Glomerular visceral epithelial cell (primary cell): Measurements from ENCODE around the gene ADAM12.
A peak's percentile ranks its signal among the peaks of the same experiment; 100 is the strongest.

Experiments used
- DNase-seq: peaks from one replicate; pipeline ENCODE4 v3.0.0-alpha.2; 2016; ENCODE audit errors: extremely low spot score

ADAM12 gene

DNA sequence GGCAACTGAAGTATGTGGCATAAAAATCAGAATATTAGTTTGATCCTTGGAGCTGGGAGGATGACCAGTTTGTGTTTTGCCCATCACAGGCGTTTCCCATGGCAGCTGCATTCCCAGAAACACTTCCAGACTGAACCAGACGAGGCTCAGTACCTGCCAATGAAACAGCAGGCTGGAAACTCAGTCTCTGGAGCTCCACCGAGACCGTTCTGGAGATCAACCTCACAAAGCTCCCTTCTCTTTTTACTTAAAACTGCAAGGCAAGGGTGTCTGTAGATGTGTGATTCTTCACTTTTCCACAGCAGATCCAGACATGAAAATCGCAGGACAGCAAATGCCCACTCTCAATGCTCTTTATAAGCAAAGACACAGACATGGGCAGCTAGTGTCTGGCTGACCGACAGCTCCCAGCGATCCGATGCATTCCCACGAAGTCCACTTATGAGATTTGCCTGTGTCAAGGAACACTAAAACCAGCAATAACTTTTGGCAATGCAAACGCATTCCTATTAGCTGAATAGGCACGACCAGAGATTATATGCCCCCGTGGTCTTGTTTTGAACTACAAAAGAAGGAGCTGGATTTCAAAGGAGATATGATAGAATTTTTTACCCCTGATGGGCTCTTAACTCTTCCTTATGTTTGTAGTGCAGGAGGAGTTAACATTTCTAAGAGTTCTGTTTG is 72.6 kb downstream of the ADAM12 start:
- DNase-seq = peak; percentile 29

DNA sequence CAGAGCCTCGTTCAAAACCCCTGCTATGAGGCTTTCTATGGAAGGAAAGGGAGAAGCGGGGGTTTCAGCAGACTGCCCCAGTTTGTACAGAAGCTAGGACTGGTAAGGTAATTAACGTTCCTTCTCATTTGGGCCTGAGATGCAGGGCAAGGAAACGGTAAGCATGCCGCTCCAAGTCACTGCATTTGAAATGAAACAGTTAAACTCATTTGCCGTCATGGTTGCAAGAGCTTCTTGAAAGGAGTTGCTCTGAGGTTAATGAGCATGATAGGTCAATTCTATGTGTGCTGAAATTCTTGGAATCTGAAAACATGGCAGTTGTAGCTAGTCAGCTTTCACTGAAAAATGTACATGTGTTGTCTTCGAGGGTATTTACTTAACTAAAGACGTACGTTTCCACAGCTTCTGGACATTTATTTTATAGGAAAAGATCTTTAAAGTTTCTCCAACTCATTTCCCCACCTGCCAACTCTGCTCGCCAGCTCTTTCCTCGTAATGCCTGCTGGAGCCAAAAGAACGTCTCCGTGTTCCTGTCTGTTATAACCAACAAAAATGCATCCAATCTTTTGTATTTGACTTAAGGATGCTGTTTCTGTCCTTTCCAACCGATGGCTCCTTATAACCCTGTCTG is 73.3 kb downstream of the ADAM12 start:
- DNase-seq = no peak

DNA sequence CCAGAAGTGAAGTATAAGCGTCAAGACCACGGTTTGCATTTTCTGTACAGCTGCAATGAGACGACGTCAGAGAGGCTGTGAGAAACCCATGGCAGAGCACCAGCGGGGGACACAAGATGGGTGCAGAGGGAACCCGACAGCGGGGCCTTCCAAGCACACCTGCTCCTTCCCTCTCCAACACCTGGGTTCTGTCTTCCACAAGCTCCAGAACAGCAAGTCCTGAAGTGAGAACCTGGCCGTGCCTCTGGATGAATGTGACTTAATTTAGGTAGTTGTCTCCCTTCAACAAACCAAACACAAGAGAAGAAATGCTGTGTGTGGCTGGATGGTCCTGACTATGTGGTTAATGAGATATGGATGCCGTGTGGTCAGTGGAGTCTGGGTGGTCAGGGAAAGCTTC is 76.1 kb downstream of the ADAM12 start:
- DNase-seq = no peak

DNA sequence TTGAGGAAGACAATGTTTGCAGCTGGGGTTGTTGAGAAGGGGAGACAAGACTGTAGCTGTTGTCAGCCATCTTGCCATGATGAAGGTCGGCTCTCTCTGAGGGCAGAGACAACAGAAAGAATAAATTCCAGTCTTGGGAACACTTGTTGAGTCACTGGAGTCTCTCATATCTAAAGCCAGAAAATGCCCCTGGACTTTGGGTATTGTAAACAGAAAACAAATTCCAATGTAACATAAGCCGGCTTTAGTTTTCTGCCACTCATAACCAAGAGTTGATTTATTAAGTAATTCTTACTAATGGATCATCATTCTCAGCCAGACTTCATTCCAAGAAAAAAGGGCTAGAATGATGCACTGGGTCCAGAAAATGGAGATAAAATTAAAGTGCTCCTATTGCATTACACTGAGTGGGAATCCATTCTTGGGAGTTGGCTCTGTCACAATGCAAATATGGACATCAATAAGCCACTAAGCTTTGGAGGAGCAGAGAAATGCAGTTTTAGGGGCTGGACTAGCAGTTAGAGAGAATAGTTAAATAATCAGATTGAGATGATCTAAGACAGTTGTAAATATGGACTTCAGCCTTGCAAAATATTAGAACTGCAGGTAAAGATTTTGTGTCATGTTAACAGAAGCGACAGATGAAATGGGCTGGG is 78.9 kb downstream of the ADAM12 start:
- DNase-seq = no peak

DNA sequence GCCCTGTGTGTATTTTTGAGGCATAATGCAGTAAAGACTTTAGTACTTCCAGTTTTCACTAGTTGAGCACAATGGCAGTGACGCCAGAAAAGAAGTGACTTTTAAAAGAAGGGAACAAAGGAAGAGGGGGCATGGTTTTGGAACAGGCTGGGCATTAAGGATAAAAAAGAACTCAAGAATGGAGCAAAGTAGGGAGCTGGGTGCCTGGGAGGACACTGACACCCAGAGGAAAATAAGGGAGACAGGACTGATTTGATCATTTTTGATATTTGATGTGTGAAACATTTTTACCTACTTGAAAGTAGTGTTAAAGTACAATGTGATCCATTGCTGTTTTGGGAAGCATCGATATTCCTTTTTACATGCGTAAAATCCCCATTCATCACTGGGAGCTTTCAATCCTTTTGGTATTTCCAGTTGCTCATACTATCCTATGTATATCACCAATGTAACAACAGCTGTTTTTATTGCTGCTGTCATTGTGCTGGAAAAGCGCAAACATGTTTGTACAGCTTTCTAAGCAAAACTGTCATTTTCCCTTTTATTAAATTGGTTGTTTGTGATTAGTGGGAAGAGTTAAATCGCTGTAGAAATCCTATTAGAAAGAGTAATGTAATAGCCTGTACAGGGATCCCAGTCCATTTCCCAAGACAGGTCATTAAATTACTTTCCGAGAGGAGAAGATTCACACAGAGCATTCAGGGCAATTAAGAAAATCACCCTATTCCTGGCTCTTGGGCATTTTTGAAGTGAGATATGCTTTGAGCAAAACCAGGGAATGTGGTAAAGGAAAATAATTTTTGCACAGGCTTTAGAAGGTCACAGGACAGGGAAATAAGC is 85.2 kb downstream of the ADAM12 start:
- no peak for DNase-seq

DNA sequence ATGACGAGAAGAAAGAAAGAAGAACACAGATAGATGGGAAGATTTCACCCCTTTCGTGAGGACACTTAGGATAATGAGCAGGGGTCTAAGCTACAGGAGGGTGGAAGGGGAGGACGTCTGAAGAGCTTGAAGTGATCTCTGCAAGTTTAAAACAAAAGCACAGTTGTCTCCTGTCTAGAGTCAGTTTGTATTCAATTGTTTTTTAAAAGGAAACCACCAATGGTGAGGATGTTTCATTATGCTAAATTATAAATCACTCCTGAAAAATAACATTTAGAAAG is 85.9 kb downstream of the ADAM12 start:
- DNase-seq = no peak

DNA sequence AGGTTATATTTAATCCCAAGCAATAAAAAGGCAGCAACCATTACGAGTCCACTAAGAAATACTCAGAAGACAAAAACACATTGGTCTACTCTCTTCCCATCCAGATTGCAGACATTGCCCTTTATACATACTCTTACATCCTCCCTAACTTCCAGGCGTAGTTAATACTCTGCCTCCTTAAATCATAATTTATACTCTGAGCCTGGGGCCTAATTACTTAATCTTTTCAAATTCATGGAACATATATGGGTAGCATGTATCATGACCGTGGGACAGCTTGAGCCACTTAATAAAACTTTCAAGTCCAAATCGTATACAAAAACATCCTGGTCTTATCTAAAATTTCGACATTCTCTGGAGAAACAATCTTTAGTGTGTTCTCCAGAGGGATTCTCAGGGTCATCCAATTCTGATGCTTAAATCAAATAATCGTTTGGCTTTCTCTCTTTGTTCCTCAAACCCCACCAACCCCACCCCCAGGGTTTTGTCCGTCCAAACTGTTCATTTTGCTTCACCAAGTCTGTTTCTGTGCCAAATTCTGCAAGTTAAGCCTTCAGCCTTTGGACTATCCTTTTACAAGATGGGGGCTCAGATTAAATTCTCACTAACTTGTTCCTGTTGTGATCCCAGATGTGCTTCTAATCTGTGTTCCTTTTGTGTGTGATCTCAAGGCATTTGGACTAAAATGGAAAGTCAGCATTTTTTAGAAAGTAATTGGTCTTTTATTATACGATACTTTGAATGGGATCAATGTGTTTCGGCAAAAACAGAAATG is 86.4 kb downstream of the ADAM12 start:
- DNase-seq = no peak

DNA sequence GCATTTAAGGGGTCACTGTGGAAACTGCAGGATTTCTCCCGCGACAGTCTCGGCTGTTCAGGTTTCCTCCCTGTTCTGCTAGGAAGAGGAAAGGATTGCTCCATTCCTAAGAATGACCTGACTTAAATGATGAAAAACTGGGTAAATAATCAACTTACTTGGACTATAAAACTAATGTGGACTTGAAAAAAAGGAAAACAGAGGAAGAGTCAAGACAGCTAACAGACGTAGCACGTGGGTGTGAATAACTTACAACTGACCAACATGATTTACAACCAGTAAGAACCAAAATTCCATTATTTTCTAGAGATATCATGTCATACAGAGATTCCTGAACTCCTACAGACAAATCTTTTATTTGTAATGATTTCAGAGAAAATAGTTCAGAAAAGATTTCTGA is 93.8 kb downstream of the ADAM12 start:
- DNase-seq = peak; percentile 47

DNA sequence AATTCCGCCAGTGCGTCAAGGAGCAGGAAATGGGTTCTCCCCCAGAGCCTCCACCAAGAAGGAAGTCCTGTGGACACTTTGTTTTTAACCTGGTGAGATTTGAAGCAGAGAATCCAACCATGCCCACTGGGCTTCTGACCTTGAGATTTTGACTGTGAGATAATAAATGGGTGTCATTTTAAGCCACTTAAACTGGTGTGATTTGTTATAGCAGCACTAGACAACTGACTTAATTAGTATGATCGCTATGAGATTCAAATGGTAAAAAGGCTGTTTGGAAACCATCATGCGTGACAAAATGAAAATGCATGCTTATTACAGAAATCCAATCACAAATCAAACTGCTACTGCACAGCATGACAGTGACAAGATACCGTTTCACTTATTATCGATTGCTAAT is 98.0 kb downstream of the ADAM12 start:
- no peak for DNase-seq

DNA sequence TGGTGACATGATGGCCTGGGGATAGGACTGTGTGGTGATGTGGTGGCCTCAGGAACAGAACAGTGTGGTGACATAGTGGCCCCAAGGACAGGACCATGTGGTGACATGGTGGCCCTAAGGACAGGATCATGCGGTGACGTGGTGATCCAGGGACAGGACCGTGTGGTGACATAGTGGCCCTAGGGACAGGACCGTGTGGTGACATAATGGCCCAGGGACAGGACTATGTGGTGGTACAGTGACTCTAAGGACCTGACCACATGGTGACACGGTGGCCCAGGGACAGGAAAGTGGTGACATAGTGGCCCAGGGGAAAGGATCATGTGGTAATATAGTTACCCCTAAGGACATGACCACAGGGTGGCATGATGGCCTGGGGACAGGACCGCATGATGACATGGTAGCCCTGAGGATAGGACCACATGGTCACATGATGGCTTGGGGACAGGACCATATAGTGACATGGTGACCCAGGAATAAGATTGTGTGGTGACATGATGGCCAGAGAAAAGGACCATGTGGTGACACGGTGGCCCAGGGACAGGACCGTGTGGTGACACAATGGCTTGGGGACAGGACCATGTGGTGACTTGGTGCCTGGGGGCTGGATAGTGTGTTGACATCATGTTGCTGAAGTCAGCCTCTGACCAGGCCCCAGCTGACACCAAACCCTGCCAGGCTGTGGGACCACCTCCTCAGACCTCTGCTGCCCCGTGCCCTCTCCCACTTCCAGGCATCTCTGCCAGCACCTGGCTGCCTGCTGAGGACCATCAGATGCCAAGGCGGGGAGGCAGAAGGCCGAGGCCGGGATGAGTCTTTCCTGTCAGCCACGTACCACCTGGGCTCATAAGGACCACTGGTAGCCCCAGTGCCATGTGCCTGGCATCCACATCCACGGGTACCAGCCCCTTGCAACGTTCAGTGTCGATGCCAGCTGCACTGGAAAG is 99.5 kb downstream of the ADAM12 start:
- no peak for DNase-seq

DNA sequence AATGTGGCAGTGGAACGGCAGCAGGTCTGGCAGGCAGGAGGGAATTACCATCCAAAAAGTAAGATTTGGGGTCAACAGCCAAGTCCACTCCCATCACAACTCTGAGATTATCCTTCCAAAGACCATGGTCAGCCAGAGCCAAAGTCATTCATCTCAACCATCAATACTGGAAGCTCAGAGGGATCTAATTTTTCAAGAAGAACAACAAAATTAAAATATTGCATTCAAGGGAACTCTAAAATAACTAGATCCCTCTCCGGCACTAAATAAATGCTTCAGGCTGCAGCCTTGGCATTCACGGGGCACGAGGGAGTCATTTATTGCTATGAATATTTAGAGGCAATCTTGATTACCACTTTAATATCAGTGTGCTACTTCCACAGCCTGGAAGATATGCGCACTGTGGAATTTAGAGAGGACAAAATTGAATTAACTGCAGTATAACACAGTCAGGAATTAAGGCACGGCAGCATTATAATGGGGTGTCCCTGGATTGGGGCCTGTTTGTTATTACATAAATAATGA is 102.0 kb downstream of the ADAM12 start:
- no peak for DNase-seq

DNA sequence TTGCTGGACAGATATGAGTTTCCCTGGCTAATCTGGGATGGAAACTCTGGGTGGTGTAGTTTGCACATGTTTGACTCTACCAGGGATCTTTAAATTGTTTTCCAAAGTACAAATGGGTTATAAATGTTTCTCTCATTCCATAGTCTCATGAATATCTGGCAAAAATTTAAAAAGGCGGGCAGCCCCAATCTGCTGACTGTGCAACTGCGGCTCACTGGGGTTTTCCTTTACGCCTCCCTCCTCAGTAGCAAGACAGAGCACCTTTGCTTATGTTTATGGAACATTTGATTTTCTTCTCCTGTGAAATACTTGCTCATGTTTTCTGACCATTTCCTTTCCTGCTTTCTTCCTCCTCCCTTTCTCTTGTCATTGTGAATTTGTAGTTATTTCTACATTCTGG is 105.0 kb downstream of the ADAM12 start:
- DNase-seq = no peak

DNA sequence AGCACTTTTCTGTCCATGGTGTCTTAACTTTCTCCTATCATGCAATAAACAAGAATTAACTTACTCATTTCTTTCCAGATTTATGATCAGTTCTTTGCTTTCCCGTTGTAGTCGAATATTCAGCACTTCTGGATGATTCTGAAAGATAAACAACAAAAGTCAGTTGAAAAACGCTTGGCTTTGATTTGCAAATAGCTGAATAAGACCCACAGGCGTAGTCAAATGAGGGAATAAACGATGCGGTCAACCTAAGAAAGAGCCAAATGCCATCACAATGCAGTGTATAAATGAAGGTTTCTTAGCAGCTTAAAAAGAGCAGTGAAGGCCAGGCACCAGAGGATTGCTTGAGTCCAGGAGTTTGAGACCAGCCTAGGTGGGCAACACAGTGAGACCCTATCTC is 109.4 kb downstream of the ADAM12 start:
- DNase-seq = no peak

DNA sequence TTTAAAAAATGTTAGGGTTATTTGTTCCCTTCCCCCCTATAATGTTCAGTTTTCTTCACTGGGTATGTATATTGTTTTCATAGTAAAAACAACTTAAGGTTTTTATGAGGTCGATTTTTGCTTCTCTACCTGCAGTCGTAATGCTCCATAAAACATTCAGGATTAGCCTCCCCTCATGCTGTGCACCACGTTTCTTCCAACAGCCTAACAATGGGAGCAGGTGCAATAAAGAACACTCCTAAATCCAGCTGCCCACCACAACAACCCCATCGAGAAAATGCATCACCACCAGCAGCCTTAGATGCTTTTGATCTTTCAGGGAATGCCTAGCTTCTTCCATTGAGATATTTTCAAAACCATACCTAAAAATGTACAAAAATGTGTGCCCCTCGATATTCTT is 111.1 kb downstream of the ADAM12 start:
- no peak for DNase-seq

DNA sequence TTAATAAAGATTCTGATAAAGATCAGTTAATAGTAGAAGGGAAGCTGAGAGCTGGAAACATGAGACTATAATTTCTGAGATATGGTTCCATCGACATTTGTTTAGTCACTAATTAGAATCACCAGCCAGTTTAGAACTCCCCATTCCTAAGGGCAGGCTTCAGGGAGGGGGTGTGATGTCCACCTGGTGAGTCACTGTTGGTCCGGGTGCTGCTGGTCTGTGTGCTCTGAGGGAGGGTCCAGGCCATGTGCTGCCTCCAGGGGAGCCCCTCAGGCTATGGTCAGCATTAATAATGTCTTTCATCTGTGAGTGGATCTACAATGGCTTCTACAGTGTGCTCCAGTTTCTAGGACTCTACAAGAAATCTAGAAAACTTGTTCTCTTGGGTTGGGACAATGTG is 115.8 kb downstream of the ADAM12 start:
- no peak for DNase-seq

DNA sequence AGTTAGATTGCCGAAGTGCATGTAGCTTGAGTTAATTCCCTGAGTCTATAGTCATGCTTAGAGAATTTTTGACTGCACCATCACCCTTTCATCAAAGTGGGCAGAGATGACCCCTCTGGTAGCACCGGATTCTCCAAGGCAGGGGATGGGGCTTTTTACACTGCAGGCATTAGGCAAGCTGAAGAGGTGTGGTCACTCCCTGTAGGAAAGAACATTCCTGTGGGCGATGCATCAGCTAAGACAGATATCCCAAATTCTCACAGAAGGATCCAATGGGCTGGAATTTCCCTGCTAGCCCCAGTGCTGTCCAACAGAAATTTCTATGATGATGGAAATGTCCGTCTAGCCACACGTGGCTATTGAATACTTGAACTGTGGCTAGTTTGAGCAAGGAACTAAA is 118.2 kb downstream of the ADAM12 start:
- peak; percentile 28 for DNase-seq

DNA sequence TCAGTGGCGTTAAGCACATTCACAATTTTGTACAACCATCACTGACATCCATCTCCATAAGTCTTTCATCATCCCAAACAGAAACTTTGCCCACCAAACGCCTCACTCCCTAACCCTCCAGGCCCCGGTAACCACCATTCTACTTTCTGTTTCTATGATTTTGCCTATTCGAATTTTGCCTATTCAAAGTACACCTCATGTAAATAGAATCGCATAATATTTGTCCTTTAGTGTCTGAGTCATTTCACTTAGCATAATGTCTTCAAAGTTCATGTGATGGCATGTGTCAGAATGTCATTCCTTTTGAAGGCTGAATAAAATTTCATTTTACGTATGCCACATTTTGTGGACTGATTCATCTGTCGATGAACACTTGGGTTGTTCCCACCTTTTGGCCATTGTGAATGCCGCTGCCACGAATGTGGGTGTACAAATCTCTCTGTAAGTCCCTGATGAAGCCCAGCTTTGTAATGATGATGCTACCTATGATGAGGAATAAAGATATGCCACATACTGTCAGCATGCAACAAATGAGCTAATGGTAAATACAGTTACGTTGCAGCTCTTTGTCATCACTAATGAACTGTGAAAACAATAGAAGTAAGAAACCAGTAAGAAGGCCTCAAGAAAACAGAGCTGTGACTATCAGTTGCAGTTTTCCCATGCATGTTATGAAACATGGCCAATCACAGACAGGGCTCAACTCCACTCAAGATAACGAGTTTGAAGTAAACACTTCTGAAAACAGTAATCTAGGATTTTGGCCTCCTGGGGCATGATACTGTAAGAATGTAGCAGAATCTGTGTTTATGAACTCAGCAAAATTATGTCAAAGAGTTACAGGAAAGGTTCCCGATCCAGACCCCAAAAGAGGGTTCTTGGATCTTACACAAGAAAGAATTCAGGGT is 120.0 kb downstream of the ADAM12 start:
- no peak for DNase-seq

DNA sequence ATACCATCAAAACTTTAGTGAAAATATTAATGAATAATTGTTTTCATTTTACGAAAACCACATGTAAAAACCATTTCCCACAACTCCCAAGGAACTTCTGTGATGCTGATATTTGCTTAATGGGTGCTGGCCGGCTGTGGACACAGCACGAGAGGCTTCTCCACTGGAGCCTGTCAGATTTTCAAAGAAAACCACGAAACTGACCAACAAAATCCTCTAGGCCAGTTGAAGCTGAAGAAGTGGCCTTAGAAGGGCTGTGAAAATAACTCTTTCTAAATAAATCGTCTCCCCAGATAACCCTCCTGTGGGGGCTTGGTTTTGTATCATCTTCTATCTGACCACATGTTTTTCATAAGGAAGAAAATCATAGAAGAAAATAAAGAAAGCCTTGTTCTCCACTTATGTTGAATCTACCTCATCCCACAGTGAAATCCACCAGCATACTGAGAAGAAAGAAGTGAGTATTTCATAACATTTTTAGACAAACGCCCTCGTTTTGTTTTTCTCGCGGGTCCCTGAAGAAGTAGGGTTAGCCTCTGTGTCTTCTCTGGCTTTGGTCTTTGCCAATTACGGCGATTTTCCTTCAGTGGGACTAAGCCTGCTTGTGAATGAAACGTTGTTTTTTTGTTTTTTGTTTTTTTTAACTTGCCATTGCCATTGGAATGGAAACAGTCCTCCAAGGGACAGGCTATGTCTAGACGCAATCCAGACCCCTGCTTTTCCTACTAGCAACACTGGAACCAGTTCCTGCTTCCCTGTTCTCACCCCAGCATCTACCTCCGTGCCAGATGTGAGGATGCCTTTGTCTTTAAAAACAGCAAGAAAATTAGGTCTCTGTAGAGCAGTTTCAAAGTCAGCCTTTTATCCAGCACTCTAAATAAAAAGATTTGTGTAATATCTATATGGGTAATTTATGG is 123.9 kb downstream of the ADAM12 start:
- DNase-seq = peak; percentile 44
